Osteocyte (in vitro differentiated cells): ENCODE measurements around the gene TEX10. TPM values are rescaled to one million over a fixed set of nuclear protein-coding genes. Genes with fewer than 3 reads are reported as not detected.

Experiments used
- DNase-seq: peaks from one replicate; pipeline ENCODE4 v3.0.0; 2021; ENCODE audit warnings: mixed read lengths; ENCODE audit not compliant: unreplicated experiment; ENCODE audit errors: extremely low spot score
- H3K27ac Mint-ChIP-seq: one replicate; pipeline ENCODE4 v1.8.0; 2021; ENCODE audit warnings: mild to moderate bottlenecking, mixed read lengths; ENCODE audit not compliant: unreplicated experiment
- H3K27me3 Mint-ChIP-seq: one replicate; pipeline ENCODE4 v1.8.0; 2021; ENCODE audit warnings: mixed read lengths; ENCODE audit not compliant: unreplicated experiment
- H3K36me3 Mint-ChIP-seq: one replicate; pipeline ENCODE4 v1.8.0; 2021; ENCODE audit warnings: mixed read lengths; ENCODE audit not compliant: unreplicated experiment
- H3K4me1 Mint-ChIP-seq: one replicate; pipeline ENCODE4 v1.8.0; 2021; ENCODE audit warnings: mixed read lengths; ENCODE audit not compliant: unreplicated experiment
- H3K4me3 Mint-ChIP-seq: one replicate; pipeline ENCODE4 v1.8.0; 2021; ENCODE audit warnings: mild to moderate bottlenecking, moderate library complexity, mixed read lengths; ENCODE audit not compliant: unreplicated experiment
- H3K9me3 Mint-ChIP-seq: one replicate; pipeline ENCODE4 v1.8.0; 2021; ENCODE audit warnings: mixed read lengths; ENCODE audit not compliant: unreplicated experiment
- CTCF ChIP-seq: fragments of 200-600 bp; sonication (generic); IDR thresholded peaks from 2 replicates; pipeline ENCODE4 v1.5.0; 2021; ENCODE audit warnings: antibody characterized with exemption, mild to moderate bottlenecking, moderate library complexity
- total RNA-seq: library from RNA; stranded (reverse); gene quantifications from 2 replicates; pipeline ENCODE4 v1.2.1, GENCODE V29; 2021

Gene TEX10
- total RNA-seq, 1 donor from 2014 or later, result 22.5 TPM

- no peaks in the 10 kb centered on the region for H3K27me3 Mint-ChIP-seq
- no peak for TF ChIP-seq CTCF
- H3K4me1 Mint-ChIP-seq, result peaks cover 5% of the 10 kb centered on the region
- peaks cover 15% of the 10 kb centered on the region for H3K9me3 Mint-ChIP-seq
- H3K36me3 Mint-ChIP-seq, result peaks cover 60% of the 10 kb centered on the region
- no peak for DNase-seq
- H3K27ac Mint-ChIP-seq, result no peak overlapping the region
- H3K4me3 Mint-ChIP-seq, result no peak overlapping the region
These were observed 43.7 kb downstream of the TEX10 start for GRCh38 chr9:100308965-100309564.

- Mint-ChIP-seq H3K4me3 (no peak overlapping the region), H3K9me3 (peaks cover 8% of the 10 kb centered on the region), H3K27ac (no peak overlapping the region), H3K4me1 (peaks cover 11% of the 10 kb centered on the region), H3K36me3 (peaks cover 66% of the 10 kb centered on the region), H3K27me3 (no peaks in the 10 kb centered on the region)
- no peak for TF ChIP-seq CTCF
- no peak for DNase-seq
These were observed 45.7 kb downstream of the TEX10 start for GRCh38 chr9:100307080-100307479.

GRCh38 chr9:100306283-100306682 lies 46.5 kb downstream of the TEX10 start:
- H3K9me3 Mint-ChIP-seq, result peaks cover 6% of the 10 kb centered on the region
- no peak for TF ChIP-seq CTCF
- no peaks in the 10 kb centered on the region for H3K27me3 Mint-ChIP-seq
- H3K4me1 Mint-ChIP-seq, result peaks cover 11% of the 10 kb centered on the region
- peaks cover 66% of the 10 kb centered on the region for H3K36me3 Mint-ChIP-seq
- no peak overlapping the region for H3K4me3 Mint-ChIP-seq
- H3K27ac Mint-ChIP-seq, result no peak overlapping the region
- DNase-seq, result no peak

- peak overlapping the region; percentile 6 for H3K27ac Mint-ChIP-seq
- no peak for DNase-seq
- H3K27me3 Mint-ChIP-seq, result no peaks in the 10 kb centered on the region
- H3K9me3 Mint-ChIP-seq, result peaks cover 6% of the 10 kb centered on the region
- peaks cover 56% of the 10 kb centered on the region for H3K36me3 Mint-ChIP-seq
- peaks cover 11% of the 10 kb centered on the region for H3K4me1 Mint-ChIP-seq
- no peak overlapping the region for H3K4me3 Mint-ChIP-seq
- TF ChIP-seq CTCF, result no peak
These were observed 49.0 kb downstream of the TEX10 start for GRCh38 chr9:100303747-100304146.

- Mint-ChIP-seq H3K4me1 (no peaks in the 10 kb centered on the region), H3K4me3 (no peak overlapping the region), H3K27me3 (no peaks in the 10 kb centered on the region), H3K36me3 (peaks cover 42% of the 10 kb centered on the region), H3K27ac (no peak overlapping the region), H3K9me3 (no peaks in the 10 kb centered on the region)
- no peak for DNase-seq
- TF ChIP-seq CTCF, result no peak
These were observed 54.4 kb downstream of the TEX10 start for GRCh38 chr9:100298378-100298777.
